GM19025 (cell line): ENCODE data around the gene SLPI.

ENCODE experiments used
- ATAC-seq: cut with Tn5 transposase; IDR thresholded peaks from one replicate; pipeline ENCODE4 v1.9.1; 2021; ENCODE audit warnings: mild to moderate bottlenecking, low read depth, moderate library complexity; ENCODE audit not compliant: unreplicated experiment

Gene SLPI

DNA sequence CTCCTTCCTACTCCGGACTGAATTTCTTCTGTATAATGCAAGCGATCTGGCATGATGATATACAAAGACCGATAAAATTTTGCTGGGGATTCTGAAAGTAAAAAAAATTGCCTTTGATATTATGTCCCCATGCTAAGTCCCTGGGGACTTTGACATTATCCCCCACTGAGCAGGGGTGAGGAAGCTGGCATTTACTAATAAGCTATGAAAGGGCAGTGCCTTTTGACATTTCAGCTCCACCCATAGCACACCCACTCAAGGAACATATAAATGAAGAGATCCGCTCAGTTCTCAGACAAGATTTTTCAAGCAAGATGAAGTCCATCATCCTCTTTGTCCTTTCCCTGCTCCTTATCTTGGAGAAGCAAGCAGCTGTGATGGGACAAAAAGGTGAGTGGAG lies 33.3 kb downstream of the SLPI start, which contains the start of gene SEMG2:
TSS of gene SEMG2 (plus strand) at position 298 of the 400 bp plus-strand sequence. CDS start at position 315, 17 bp downstream.
- ATAC-seq: no peak

DNA sequence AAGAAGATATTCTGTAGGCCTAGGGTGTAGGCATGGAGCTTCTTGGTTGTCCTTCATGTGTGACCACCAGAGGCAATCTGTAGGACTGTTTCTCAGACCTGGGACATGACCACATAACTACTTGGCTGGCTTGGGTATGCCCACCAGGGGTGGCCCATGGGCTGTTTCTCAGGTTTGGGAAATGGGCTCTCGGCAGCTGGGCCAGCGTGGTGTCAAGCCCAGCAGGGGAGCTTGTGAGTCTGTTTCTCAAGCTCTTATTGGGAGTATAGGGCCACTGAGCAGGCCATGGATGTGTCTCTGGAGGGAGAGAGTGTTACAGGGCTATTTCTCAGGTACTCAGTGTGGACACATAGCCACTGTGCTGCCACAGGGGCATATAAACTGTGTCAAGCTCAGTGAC lies 35.7 kb downstream of the SLPI start:
- no peak for ATAC-seq

DNA sequence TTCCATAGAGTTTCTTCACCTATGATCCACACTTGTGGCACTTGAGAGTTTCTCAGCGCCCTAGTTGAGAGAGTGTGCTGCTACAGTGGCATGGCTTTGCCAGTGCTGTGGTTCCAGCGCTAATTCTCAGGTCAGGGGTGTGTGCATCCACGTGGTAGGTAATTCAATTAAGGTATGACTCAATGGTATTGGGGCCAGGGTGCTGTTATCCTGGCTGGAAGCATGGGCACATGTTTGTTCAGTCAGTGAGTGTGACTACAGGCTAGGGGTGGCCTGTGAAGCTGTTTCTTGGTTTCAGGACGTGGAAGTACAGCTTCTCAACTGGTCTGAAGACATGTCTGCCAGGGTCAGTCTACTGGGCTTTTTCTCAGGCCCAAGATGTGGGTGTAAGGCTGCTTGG lies 36.2 kb downstream of the SLPI start:
- no peak for ATAC-seq

DNA sequence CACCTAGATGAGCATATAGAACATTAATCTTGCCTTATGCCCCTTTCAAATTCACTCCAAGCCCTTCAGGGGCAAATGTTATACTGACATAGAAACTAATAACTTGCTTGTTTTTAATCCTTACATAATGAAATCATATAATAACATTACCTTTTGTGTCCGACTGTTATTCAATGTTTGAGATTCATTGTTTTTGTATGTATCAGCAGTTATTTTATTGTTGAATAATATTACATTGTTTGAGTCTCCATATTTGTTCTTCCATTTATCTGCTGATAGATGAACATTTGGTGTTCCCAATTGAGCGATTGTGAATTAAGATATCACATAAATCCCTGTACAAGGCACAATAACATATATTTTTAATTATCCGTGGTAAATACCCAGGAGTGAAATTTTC lies 41.5 kb downstream of the SLPI start:
- ATAC-seq: no peak

DNA sequence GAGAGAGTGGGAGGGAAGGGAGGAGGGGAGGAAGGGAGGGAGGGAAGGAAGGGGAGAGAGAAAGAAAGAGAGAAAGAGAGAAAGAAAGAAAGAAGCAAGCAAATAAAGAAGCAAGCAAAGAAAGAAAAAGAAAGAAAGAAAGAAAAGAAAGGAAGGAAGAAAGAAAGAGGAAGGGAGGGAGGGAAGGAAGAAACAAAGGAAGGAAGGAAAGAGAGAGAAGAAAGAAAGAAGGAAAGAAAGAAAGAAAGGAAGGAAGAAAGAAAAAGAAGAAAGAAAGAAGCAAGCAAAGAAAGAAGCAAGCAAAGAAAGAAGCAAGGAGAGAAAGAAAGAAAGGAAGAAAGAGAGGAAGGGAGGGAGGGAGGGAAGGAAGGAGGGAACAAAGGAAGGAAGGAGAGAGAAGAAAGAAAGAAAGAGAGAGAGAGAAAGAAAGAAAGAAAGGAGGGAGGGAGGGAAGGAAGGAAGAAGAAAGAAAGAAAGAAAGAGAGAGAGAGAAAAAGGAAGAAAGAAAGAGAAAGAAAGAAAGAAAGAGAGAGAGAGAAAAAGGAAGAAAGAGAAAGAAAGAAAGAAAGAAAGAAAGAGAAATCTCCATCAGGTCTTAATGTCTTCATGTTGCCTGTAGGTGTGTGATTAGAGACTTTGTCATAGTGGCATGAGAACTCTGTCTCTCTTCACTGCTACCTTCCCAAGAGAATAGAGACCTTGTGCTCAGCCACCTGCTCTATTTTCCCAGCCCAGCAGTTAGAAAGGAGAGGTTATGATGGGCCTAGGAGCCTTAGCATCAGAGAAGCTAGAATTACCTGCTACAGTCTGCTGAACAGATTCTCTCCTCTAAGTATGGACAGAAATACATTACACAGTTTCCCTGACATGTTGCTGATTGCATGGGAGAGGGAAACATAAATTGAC lies 42.5 kb downstream of the SLPI start:
- no peak for ATAC-seq

DNA sequence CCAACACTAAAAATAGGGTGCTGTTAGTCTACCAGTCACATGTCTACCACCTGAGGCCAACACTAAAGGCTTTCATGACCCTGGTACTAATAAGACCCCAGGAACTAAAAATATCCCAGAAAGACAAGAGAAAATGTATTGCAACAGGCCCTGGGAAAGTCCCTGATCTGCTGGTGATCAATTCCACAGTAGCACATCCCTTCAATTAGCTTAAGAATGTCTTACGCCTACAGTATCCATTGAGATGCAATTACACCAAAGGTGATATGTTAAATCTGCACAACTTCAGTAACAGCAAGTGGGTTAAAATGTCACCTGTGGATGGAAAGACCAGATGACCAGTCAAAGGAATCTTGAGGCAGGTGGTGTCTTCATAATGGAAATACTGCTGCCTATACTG lies 44.4 kb downstream of the SLPI start:
- no peak for ATAC-seq

DNA sequence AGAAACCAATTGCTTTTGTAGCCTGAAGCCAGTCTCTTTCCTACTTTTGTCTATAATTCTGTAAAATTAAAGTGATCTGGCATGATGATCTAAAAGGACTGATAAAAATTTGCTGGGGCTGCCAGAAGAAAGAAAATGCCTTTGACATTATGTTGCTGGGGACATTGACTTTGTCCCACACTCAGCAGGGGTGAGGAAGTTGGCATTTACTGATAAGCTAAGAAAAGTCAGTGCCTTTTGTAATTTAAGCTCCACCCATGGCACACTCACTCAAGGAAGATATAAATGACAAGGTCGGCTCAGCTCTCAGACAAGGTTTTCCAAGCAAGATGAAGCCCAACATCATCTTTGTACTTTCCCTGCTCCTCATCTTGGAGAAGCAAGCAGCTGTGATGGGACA lies 47.6 kb downstream of the SLPI start, which contains the start of gene SEMG1:
TSS of gene SEMG1 (plus strand) at position 309 of the 400 bp plus-strand sequence. CDS start at position 330, 21 bp downstream.
- no peak for ATAC-seq
